ENCODE data around the gene IBA57.

DNA sequence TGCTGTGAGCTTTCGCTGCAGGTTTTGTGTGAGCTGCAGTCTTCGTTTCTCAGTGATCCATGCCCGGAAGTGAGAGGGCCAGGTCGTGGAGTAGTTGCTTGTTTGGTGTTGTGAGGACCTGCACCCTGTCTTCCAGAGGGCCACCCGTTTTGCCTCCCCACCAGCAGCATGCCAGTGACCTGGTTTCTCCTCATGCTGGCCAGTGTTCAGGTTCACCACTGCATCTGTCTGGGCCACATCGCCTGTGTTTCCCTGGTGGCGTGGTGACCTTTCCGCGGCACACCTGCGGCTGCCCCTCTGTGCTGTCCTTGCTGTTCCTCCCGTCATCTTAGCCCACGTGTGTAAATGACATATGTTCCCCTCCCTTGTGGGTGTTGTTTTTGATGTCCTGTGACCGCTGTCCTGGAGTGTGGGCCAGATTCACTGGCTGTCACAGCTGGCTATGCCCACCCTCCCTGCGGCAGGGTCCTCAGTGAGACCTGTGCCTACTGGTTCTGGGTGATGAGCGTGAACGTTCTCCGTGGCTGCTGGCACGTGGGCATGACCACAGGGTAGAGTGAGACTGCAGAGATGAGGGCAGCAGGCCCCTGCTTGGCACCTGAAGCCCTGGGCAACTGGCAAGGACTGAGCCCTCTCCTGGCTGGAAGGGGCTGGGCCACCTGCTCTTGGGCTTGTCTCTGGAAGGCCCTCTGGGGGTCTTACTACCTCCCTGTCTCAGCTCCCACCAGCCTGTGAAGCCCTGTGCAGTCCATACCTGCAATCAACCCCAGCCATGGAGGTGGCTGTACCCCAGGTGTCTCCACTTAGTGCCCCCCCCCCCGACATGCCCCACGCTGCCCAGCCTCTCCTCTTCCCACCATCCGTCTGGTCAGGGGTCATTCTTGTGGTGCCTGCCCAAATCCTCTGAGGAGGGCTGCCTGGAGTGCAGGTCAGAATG, 7.3 kb downstream of the IBA57 start:
- TF ChIP-seq CTCF (IDR thresholded peaks at IDR 0.05) (no peak), ZFX (IDR thresholded peaks at IDR 0.05; ENCODE audit: borderline replicate concordance) (no peak)

Measured in 22Rv1 (cell line).